Colonic mucosa (tissue), 4 donors: Measurements from ENCODE around the gene ZNF212. TPM values are rescaled to one million over a fixed set of nuclear protein-coding genes. Genes with fewer than 3 reads are reported as not detected.
A peak's percentile ranks its signal among the peaks of the same experiment; 100 is the strongest.

Source experiments
- DNase-seq: peaks from one replicate; pipeline ENCODE4 v3.0.0-alpha.2; 2020
- H3K27ac ChIP-seq: fragments of 200-600 bp; one replicate; pipeline ENCODE4 v1.8.0; 2021
- H3K27me3 ChIP-seq: fragments of 200-600 bp; one replicate; pipeline ENCODE4 v1.8.0; 2021
- H3K36me3 ChIP-seq: fragments of 200-600 bp; one replicate; pipeline ENCODE4 v1.8.0; 2021
- H3K4me1 ChIP-seq: fragments of 200-600 bp; one replicate; pipeline ENCODE4 v1.8.0; 2021; ENCODE audit warnings: mild to moderate bottlenecking
- H3K4me3 ChIP-seq: fragments of 200-600 bp; one replicate; pipeline ENCODE4 v1.8.0; 2021
- H3K9ac ChIP-seq, 2 donors: one replicate each; pipeline ENCODE4 v1.7.0; 2013; ENCODE audit warnings: control low read depth in 2 of 2, low read depth in 2 of 2, low read length in 2 of 2
- H3K9me3 ChIP-seq: fragments of 200-600 bp; one replicate; pipeline ENCODE4 v1.8.0; 2021
- intact Hi-C: fragments of 100-400 bp; cut with DNase I; formaldehyde crosslinking; loops from one replicate; pipeline ENCODE4 v1.14.1; 2022
- total RNA-seq, 2 donors: library from RNA; stranded (reverse); fragmentation: NEBNext Ultra II Directional in 1 of 2; extraction: Animal tissue kit (Norgen Biotek cat#: 25700) in 1 of 2; gene quantifications; one replicate each; pipeline ENCODE4 v1.2.1, GENCODE V29; 2021
- TF ChIP-seq, protein P1 (sequence below): fragments of 200-600 bp; IDR thresholded peaks from one replicate; pipeline ENCODE4 v1.8.0; 2022; ENCODE audit warnings: antibody characterized with exemption, mild to moderate bottlenecking
- donor health status: healthy.
- donor health status: DM: no; HTN: no; CAD: no.
- donor health status: DM: no; HTN: no; CAD: no.

The ZNF212 gene
- total RNA-seq, 2 donors from 2014 or later = 9.8 to 10.4 TPM

DNA sequence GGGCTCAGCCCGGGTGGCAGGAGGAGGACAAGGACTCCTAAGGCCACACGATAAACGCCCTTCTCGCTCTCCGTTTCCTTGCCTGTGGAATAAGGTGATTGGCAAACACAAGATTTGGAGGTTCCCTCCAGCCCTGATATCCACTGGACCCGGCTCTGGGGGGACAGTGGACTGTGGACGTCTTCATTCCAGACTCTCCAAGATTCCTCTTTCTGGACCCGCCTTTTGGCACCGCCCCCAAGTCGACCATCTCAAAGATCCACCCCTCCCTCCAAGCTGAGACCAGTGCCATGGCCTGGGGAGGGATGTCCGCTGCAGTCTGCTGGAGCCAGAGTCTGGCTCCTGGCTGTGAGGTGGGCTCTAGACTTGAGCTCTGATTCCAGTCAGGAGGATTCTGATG, 46.2 kb downstream of the ZNF212 start:
- Histone ChIP-seq H3K9me3 (no peaks in the 10 kb centered on the region), H3K36me3 (no peaks in the 10 kb centered on the region), H3K4me3 (peak overlapping the region; percentile 52), H3K4me1 (no peaks in the 10 kb centered on the region), H3K9ac (peak overlapping the region; percentile 56 to 62), H3K27ac (no peak overlapping the region), H3K27me3 (no peaks in the 10 kb centered on the region)
- DNase-seq = peak; percentile 35
- intact Hi-C loops = no loop called here
- TF ChIP-seq, protein P1, sequence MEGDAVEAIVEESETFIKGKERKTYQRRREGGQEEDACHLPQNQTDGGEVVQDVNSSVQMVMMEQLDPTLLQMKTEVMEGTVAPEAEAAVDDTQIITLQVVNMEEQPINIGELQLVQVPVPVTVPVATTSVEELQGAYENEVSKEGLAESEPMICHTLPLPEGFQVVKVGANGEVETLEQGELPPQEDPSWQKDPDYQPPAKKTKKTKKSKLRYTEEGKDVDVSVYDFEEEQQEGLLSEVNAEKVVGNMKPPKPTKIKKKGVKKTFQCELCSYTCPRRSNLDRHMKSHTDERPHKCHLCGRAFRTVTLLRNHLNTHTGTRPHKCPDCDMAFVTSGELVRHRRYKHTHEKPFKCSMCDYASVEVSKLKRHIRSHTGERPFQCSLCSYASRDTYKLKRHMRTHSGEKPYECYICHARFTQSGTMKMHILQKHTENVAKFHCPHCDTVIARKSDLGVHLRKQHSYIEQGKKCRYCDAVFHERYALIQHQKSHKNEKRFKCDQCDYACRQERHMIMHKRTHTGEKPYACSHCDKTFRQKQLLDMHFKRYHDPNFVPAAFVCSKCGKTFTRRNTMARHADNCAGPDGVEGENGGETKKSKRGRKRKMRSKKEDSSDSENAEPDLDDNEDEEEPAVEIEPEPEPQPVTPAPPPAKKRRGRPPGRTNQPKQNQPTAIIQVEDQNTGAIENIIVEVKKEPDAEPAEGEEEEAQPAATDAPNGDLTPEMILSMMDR = no peak

DNA sequence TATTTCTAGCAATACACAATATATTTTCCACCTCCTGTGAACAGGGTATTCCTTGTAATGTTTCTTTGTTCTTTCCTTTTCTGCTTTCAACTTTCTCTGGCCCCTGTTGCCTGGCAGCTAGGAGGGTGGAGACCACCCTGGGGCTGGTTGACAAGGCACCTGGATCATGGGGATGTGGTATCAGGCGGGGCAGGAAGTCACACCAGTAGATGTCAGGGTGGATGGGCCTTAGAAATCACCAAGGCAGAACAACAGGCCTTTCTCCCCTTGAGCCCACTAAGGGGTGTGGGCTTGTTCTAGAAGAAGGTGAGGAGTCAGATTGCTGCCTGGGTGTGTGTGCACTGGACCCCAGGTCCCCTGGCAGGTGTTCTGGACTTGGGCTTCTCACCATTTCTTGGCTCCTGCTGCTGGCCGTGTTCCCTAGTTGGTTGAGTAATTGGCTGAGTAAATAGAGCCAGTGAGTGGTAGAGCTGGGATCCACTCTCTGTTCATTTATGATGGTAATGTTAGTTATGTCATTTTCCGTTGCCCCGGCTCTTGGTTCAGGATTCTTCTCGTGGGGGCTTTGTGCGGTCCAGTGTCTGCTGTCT, 47.5 kb downstream of the ZNF212 start:
- Histone ChIP-seq H3K4me3 (no peak overlapping the region), H3K27ac (no peak overlapping the region), H3K27me3 (no peaks in the 10 kb centered on the region), H3K9ac (no peak overlapping the region), H3K4me1 (no peaks in the 10 kb centered on the region), H3K9me3 (no peaks in the 10 kb centered on the region), H3K36me3 (no peaks in the 10 kb centered on the region)
- no peak for DNase-seq
- intact Hi-C loops = no loop called here
- TF ChIP-seq, protein P1 = no peak

DNA sequence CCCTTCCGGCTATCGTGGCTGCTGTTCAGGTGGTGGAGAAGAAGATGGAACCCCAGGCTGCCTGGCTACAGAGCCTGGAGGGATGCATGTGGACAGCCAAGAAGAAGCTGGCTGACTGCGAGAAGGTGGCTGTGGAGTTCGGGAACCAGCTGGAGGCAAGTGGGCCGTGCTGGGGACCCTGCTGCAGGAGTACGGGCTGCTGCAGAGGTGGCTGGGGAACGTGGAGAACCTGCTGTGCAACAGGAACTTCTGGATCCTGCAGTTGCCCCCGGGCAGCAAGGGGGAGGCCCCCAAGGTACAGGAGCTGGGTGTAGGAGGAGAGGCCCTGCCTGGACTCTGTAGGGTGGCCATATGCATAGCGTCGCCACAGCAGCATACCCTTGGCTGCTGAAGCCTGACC, 48.2 kb downstream of the ZNF212 start:
- Histone ChIP-seq H3K9me3 (no peaks in the 10 kb centered on the region), H3K36me3 (no peaks in the 10 kb centered on the region), H3K4me1 (no peaks in the 10 kb centered on the region), H3K27me3 (no peaks in the 10 kb centered on the region), H3K4me3 (no peak overlapping the region), H3K27ac (no peak overlapping the region), H3K9ac (no peak overlapping the region)
- no peak for DNase-seq
- intact Hi-C loops = no loop called here
- TF ChIP-seq, protein P1 = no peak

DNA sequence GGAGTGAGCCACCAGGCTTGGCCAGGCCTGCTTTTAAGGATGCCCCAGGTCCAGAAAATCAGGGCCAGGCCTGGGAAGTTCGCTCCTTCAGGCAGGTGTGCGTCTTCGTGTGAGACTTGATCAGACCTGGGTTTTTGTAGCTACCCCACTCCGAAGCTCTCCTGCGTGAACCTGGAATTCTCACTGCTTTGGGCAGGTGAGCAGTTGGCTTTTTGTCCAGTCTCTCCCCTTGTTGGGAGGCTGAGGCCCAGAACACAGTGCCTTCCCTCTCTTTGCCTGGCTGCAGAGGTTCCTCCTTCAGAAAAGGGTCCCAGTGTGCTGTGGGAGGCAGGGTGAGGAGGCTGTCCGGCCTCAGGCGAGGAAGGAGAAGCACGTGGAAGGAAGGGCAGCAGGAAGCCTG, 49.8 kb downstream of the ZNF212 start:
- Histone ChIP-seq H3K36me3 (no peaks in the 10 kb centered on the region), H3K4me1 (no peaks in the 10 kb centered on the region), H3K9ac (no peak overlapping the region), H3K9me3 (no peaks in the 10 kb centered on the region), H3K27ac (no peak overlapping the region), H3K4me3 (no peak overlapping the region), H3K27me3 (no peaks in the 10 kb centered on the region)
- TF ChIP-seq, protein P1 = no peak
- intact Hi-C loops = no loop called here
- no peak for DNase-seq

DNA sequence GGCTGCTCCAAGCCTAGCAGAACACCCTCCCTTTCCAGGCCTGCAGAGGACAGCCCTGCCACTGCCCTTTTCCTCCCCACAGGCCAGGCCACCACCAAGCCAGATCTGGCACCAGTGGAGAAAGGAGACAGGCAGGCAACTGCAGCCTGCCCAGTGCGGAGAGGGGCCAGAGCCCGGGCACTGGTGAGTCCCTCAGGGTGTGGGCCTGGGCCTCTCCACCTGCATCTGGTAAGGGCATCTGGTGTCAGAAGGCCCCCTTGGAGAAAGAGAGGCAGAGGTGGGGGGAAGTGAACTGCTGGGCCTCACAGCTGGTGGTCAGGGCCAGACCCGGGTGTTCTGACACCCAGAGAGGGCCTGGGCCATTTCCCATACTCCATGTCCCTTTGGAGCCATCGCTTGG, 50.4 kb downstream of the ZNF212 start:
- TF ChIP-seq, protein P1 = no peak
- no peak overlapping the region for H3K9ac ChIP-seq
- DNase-seq = no peak
- no peaks in the 10 kb centered on the region for H3K9me3 ChIP-seq
- H3K4me1 ChIP-seq = no peaks in the 10 kb centered on the region
- H3K36me3 ChIP-seq = no peaks in the 10 kb centered on the region
- no peak overlapping the region for H3K27ac ChIP-seq
- no peaks in the 10 kb centered on the region for H3K27me3 ChIP-seq
- intact Hi-C loops = no loop called here
- H3K4me3 ChIP-seq = no peak overlapping the region
